Muscle layer of duodenum (tissue), 2 donors: Measurements from ENCODE around the gene ZNF341.
A peak's percentile ranks its signal among the peaks of the same experiment; 100 is the strongest.

ENCODE experiments used
- H3K27ac ChIP-seq: one replicate; pipeline ENCODE4 v1.7.0; 2013; ENCODE audit warnings: mild to moderate bottlenecking, low read length
- H3K27me3 ChIP-seq: one replicate; pipeline ENCODE4 v1.7.0; 2013; ENCODE audit warnings: low read depth, mild to moderate bottlenecking, control low read depth, low read length
- H3K36me3 ChIP-seq, 2 donors: one replicate each; pipeline ENCODE4 v1.7.0; 2013; ENCODE audit warnings: low read length in 2 of 2, control low read depth in 1 of 2, mild to moderate bottlenecking in 1 of 2; ENCODE audit not compliant: insufficient read depth in 2 of 2, control insufficient read depth in 1 of 2
- H3K4me1 ChIP-seq, 2 donors: one replicate each; pipeline ENCODE4 v1.7.0; 2013; ENCODE audit warnings: low read length in 2 of 2, mild to moderate bottlenecking in 2 of 2, control low read depth in 1 of 2, moderate library complexity in 1 of 2; ENCODE audit not compliant: insufficient read depth in 2 of 2, control insufficient read depth in 1 of 2
- H3K4me3 ChIP-seq, 2 donors: one replicate each; pipeline ENCODE4 v1.7.0; 2013; ENCODE audit warnings: low read length in 2 of 2, low read depth in 1 of 2, mild to moderate bottlenecking in 1 of 2
- H3K9me3 ChIP-seq, 2 donors: one replicate each; pipeline ENCODE4 v1.7.0; 2013; ENCODE audit warnings: low read length in 2 of 2, control low read depth in 1 of 2, mild to moderate bottlenecking in 1 of 2; ENCODE audit not compliant: control insufficient read depth in 1 of 2
- donor health status: healthy.

Gene ZNF341

GRCh38 chr20:33773412-33774089, 41.8 kb downstream of the ZNF341 start:
- Histone ChIP-seq H3K27me3 (no peaks in the 10 kb centered on the region), H3K9me3 (no peaks in the 10 kb centered on the region), H3K4me1 (no peaks in the 10 kb centered on the region), H3K27ac (no peak overlapping the region), H3K4me3 (no peak overlapping the region), H3K36me3 (peaks cover 0 to 5% of the 10 kb centered on the region in 2 donors)

GRCh38 chr20:33777816-33778215, 46.0 kb downstream of the ZNF341 start:
- Histone ChIP-seq H3K4me3 (no peak overlapping the region), H3K4me1 (no peaks in the 10 kb centered on the region), H3K27ac (no peak overlapping the region), H3K36me3 (peaks cover 5 to 7% of the 10 kb centered on the region in 2 donors), H3K27me3 (no peaks in the 10 kb centered on the region), H3K9me3 (no peaks in the 10 kb centered on the region)

DNA sequence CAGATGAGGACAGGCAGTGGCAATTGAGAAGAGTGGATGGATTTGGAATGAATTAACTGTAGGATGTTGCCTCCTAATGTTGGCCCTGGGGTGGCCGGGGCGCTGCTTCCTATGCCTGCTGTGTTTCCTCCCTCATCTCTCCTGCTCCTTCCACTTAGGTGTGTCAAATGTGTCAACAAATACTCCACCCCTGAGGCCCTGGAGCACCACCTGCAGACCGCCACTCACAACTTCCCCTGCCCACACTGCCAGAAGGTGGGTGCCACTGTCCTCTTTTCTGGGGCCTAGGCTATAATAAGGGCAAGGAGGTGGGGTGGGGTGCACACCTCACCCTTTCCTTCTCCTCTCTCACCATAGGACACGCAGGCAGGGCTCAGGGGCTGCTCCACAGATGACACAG, 49.3 kb downstream of the ZNF341 start:
- no peak overlapping the region for H3K4me3 ChIP-seq
- H3K27ac ChIP-seq = no peak overlapping the region
- no peaks in the 10 kb centered on the region for H3K9me3 ChIP-seq
- H3K36me3 ChIP-seq = peaks cover 5 to 7% of the 10 kb centered on the region in 2 donors
- no peaks in the 10 kb centered on the region for H3K4me1 ChIP-seq
- H3K27me3 ChIP-seq = no peaks in the 10 kb centered on the region

- no peaks in the 10 kb centered on the region for H3K27me3 ChIP-seq
- no peak overlapping the region for H3K27ac ChIP-seq
- no peaks in the 10 kb centered on the region for H3K9me3 ChIP-seq
- H3K4me3 ChIP-seq = no peak overlapping the region
- peaks cover 5 to 7% of the 10 kb centered on the region in 2 donors for H3K36me3 ChIP-seq
- no peaks in the 10 kb centered on the region for H3K4me1 ChIP-seq
Measured at GRCh38 chr20:33781945-33782344, 50.1 kb downstream of the ZNF341 start.

DNA sequence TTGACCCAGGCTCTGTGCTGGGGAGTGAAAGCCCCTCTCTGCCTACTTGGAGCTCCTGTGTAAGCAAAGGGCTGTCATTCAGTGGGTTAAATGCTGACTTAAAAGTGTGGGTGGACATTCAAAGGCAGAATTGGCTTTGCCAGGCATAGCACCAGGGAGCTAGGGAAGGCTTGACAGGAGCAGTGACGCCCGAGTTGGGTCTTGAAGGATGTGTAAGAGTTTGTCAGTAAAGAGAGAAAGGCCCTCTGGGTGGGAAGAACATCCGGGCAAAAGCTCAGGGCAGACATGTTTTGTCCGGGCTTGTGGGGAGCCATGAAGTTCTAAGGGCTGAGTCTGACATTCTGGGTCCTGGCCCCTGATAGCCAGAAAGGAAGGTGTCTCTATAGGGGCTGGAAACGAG, 51.5 kb downstream of the ZNF341 start:
- Histone ChIP-seq H3K4me3 (no peak overlapping the region), H3K27ac (no peak overlapping the region), H3K27me3 (no peaks in the 10 kb centered on the region), H3K4me1 (no peaks in the 10 kb centered on the region), H3K36me3 (peaks cover 5 to 7% of the 10 kb centered on the region in 2 donors), H3K9me3 (no peaks in the 10 kb centered on the region)

GRCh38 chr20:33783818-33784217, 52.0 kb downstream of the ZNF341 start:
- no peak overlapping the region for H3K4me3 ChIP-seq
- no peaks in the 10 kb centered on the region for H3K27me3 ChIP-seq
- H3K36me3 ChIP-seq = peaks cover 5 to 7% of the 10 kb centered on the region in 2 donors
- H3K27ac ChIP-seq = no peak overlapping the region
- no peaks in the 10 kb centered on the region for H3K9me3 ChIP-seq
- H3K4me1 ChIP-seq = peaks cover 0 to 5% of the 10 kb centered on the region in 2 donors

DNA sequence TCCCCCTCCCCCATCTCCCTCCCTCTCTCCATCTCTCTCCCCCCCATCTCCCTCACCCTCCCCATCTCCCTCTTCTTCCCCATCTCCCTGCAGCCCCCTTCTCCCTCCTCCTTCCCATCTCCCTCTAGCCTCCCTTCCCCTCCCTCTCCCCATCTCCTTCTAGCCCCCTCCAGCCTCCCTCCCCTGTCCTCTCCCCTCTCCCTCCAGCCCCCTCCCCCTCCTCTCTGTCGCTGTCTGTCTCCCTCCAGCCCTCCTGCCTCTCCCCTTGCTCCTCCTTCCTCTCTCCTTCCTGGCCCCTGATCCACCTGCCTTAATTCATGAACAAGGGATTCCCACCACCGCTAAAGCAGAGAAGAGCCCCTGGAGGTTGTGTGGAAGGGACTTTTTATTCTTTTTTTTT, 52.4 kb downstream of the ZNF341 start:
- H3K36me3 ChIP-seq = peaks cover 5 to 7% of the 10 kb centered on the region in 2 donors
- H3K9me3 ChIP-seq = no peaks in the 10 kb centered on the region
- no peaks in the 10 kb centered on the region for H3K27me3 ChIP-seq
- H3K4me1 ChIP-seq = peaks cover 0 to 9% of the 10 kb centered on the region in 2 donors
- no peak overlapping the region for H3K4me3 ChIP-seq
- no peak overlapping the region for H3K27ac ChIP-seq

DNA sequence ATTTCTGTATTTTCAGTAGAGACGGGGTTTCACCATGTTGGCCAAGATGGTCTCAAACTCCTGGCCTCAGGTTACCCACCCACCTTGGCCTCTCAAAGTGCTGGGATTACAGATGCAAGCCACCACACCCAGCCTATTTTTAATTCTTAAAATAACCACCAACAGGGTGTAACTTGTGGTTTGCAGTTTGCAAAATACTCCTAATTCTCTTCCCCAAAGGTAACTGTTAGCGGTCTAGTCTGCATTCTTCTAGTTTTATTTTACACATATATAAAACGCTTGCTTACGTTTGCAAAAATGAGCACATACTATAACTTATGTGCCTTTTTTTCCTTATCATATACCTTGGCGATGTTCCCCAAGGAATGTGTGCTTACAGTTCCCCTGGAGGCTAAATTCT, 53.7 kb downstream of the ZNF341 start:
- H3K36me3 ChIP-seq = peaks cover 5 to 7% of the 10 kb centered on the region in 2 donors
- no peaks in the 10 kb centered on the region for H3K27me3 ChIP-seq
- peaks cover 0 to 21% of the 10 kb centered on the region in 2 donors for H3K4me1 ChIP-seq
- H3K9me3 ChIP-seq = no peaks in the 10 kb centered on the region
- no peak overlapping the region for H3K4me3 ChIP-seq
- H3K27ac ChIP-seq = no peak overlapping the region

- H3K36me3 ChIP-seq = peaks cover under 1 to 10% of the 10 kb centered on the region in 2 donors
- H3K9me3 ChIP-seq = no peaks in the 10 kb centered on the region
- H3K27ac ChIP-seq = no peak overlapping the region
- H3K4me3 ChIP-seq = no peak overlapping the region
- H3K4me1 ChIP-seq = peaks cover 0 to 31% of the 10 kb centered on the region in 2 donors
- no peaks in the 10 kb centered on the region for H3K27me3 ChIP-seq
Measured at GRCh38 chr20:33787253-33787891, 55.6 kb downstream of the ZNF341 start.

GRCh38 chr20:33788351-33789049, 56.7 kb downstream of the ZNF341 start:
- no peaks in the 10 kb centered on the region for H3K27me3 ChIP-seq
- H3K4me3 ChIP-seq = no peak overlapping the region
- no peaks in the 10 kb centered on the region for H3K9me3 ChIP-seq
- H3K27ac ChIP-seq = no peak overlapping the region
- H3K4me1 ChIP-seq = peaks cover 0 to 38% of the 10 kb centered on the region in 2 donors
- peaks cover 0 to 10% of the 10 kb centered on the region in 2 donors for H3K36me3 ChIP-seq

GRCh38 chr20:33789109-33789857, 57.5 kb downstream of the ZNF341 start:
- Histone ChIP-seq H3K36me3 (peaks cover 0 to 10% of the 10 kb centered on the region in 2 donors), H3K27ac (peak overlapping the region; percentile 69)

More at GRCh38 chr20:33789109-33789857, 57.5 kb downstream of the ZNF341 start:
- H3K9me3 ChIP-seq = no peaks in the 10 kb centered on the region
- no peak overlapping the region for H3K4me3 ChIP-seq
- H3K4me1 ChIP-seq = peaks cover 0 to 40% of the 10 kb centered on the region in 2 donors
- H3K27me3 ChIP-seq = no peaks in the 10 kb centered on the region
